H1 (cell line): Measurements from ENCODE around the gene GPHA2. TPM values are rescaled to one million over a fixed set of nuclear protein-coding genes. Genes with fewer than 3 reads are reported as not detected.

Experiments
- CTCF ChIA-PET: fragments of 300-600 bp; sonication (Branson Sonifier 250); formaldehyde crosslinking; loops from one replicate; lab custom pipeline; 2021; ENCODE audit not compliant: partially characterized antibody; lab: Charles Lee
- POLR2A ChIA-PET: fragments of 300-600 bp; sonication (Branson Sonifier 250); formaldehyde crosslinking; loops from one replicate; lab custom pipeline; 2021; ENCODE audit warnings: inconsistent platforms; ENCODE audit not compliant: partially characterized antibody; lab: Charles Lee
- DNase-seq, 2 experiments: peaks; one replicate each; pipeline versions ENCODE4 v3.0.0 to v3.0.0-alpha.2; 2010 to 2022; ENCODE audit warnings: low spot score in 2 of 2, low read depth in 1 of 2, mixed read lengths in 1 of 2
- FAIRE-seq: peaks from 2 replicates; lab custom pipeline; 2011; peaks lifted over from hg19 to GRCh38; lab: Jason Lieb, UNC
- H2AFZ ChIP-seq: 2 replicates; pipeline ENCODE4 v1.8.1; 2012; ENCODE audit warnings: low read length, inconsistent platforms
- H2AK5ac ChIP-seq: 2 replicates; pipeline ENCODE4 v1.6.1; 2013; ENCODE audit warnings: low read depth, low read length
- H2BK120ac ChIP-seq: replicated peaks from 2 replicates; pipeline ENCODE3; 2013; ENCODE audit warnings: low read depth, low read length, inconsistent platforms
- H2BK12ac ChIP-seq: 2 replicates; pipeline ENCODE4 v1.6.1; 2013; ENCODE audit warnings: low read depth, low read length
- H2BK15ac ChIP-seq: 2 replicates; pipeline ENCODE4 v1.6.1; 2013; ENCODE audit warnings: low read length
- H2BK20ac ChIP-seq: 2 replicates; pipeline ENCODE4 v1.6.1; 2013; ENCODE audit warnings: low read length
- H2BK5ac ChIP-seq: 2 replicates; pipeline ENCODE4 v1.6.1; 2013; ENCODE audit warnings: low read depth, low read length
- H3K14ac ChIP-seq: 2 replicates; pipeline ENCODE4 v1.6.1; 2013; ENCODE audit warnings: inconsistent platforms; ENCODE audit not compliant: insufficient read length
- H3K18ac ChIP-seq: 2 replicates; pipeline ENCODE4 v1.6.1; 2013; ENCODE audit warnings: low read length; ENCODE audit errors: extremely low read depth
- H3K23ac ChIP-seq: 2 replicates; pipeline ENCODE4 v1.6.1; 2013; ENCODE audit warnings: inconsistent platforms; ENCODE audit not compliant: insufficient read length
- H3K23me2 ChIP-seq: 2 replicates; pipeline ENCODE4 v1.6.1; 2013; ENCODE audit warnings: low read depth, low read length
- H3K27ac ChIP-seq: 2 replicates; pipeline ENCODE4 v1.6.1; 2011; ENCODE audit warnings: low read depth, low read length, inconsistent platforms
- H3K27me3 ChIP-seq, 4 experiments: replicated peaks in 1 of 4; 1 replicate in 1 of 4; 2 replicates in 3 of 4; pipeline versions ENCODE4 v1.6.1 to v1.8.1; 2011 to 2013; ENCODE audit warnings: low read length in 3 of 4, mild to moderate bottlenecking in 3 of 4, inconsistent platforms in 2 of 4, mixed read lengths in 2 of 4, moderate library complexity in 1 of 4; ENCODE audit not compliant: control insufficient read depth in 3 of 4, insufficient read depth in 3 of 4; ENCODE audit errors: extremely low read depth in 1 of 4
- H3K36me3 ChIP-seq, 4 experiments: 2 replicates each; pipeline versions ENCODE4 v1.6.1 to v1.8.1; 2011 to 2013; ENCODE audit warnings: mild to moderate bottlenecking in 4 of 4, low read length in 3 of 4, moderate library complexity in 2 of 4, control low read depth in 1 of 4, inconsistent platforms in 1 of 4; ENCODE audit not compliant: insufficient read depth in 4 of 4, control insufficient read depth in 2 of 4
- H3K4ac ChIP-seq: replicated peaks from 2 replicates; pipeline ENCODE3; 2013; ENCODE audit warnings: low read length, low read depth, mixed read lengths, inconsistent platforms; ENCODE audit not compliant: insufficient read length
- H3K4me1 ChIP-seq, 4 experiments: replicated peaks in 1 of 4; 1 replicate in 1 of 4; 2 replicates in 3 of 4; pipeline versions ENCODE4 v1.6.1 to v1.8.1; 2011 to 2013; ENCODE audit warnings: low read length in 3 of 4, inconsistent platforms in 2 of 4, mixed read lengths in 1 of 4; ENCODE audit not compliant: insufficient read depth in 4 of 4, control insufficient read depth in 3 of 4
- H3K4me2 ChIP-seq, 2 experiments: 2 replicates each; pipeline versions ENCODE4 v1.6.1 to v1.8.1; 2011 to 2013; ENCODE audit warnings: low read depth in 2 of 2, low read length in 2 of 2, control low read depth in 1 of 2, inconsistent platforms in 1 of 2, mild to moderate bottlenecking in 1 of 2; ENCODE audit not compliant: insufficient read depth in 1 of 2
- H3K4me3 ChIP-seq, 4 experiments: fragments of 200-600, 300-600 bp in 1 of 4; sonication (generic), shearing (Covaris generic), sonication (Bioruptor Twin) in 1 of 4; 2 replicates each; pipeline versions ENCODE4 v1.5.1 to v1.8.1; 2011 to 2016; ENCODE audit warnings: low read length in 4 of 4, low read depth in 3 of 4, control low read depth in 2 of 4, inconsistent platforms in 2 of 4, mild to moderate bottlenecking in 2 of 4, mixed read lengths in 1 of 4, moderate library complexity in 1 of 4; ENCODE audit not compliant: insufficient read depth in 2 of 4; ENCODE audit errors: extremely low read depth in 1 of 4
- H3K56ac ChIP-seq: replicated peaks from 2 replicates; pipeline ENCODE3; 2013; ENCODE audit warnings: low read depth, mild to moderate bottlenecking, mixed read lengths, low read length, inconsistent platforms; ENCODE audit not compliant: insufficient read length
- H3K79me1 ChIP-seq: 2 replicates; pipeline ENCODE4 v1.6.1; 2013; ENCODE audit warnings: low read depth, low read length, control low read depth
- H3K79me2 ChIP-seq, 2 experiments: 2 replicates each; pipeline versions ENCODE4 v1.6.1 to v1.8.1; 2012 to 2013; ENCODE audit warnings: low read length in 2 of 2, mild to moderate bottlenecking in 2 of 2, inconsistent platforms in 1 of 2; ENCODE audit not compliant: insufficient read depth in 2 of 2, control insufficient read depth in 1 of 2
- H3K9ac ChIP-seq, 4 experiments: replicated peaks in 1 of 4; 1 replicate in 1 of 4; 2 replicates in 3 of 4; pipeline versions ENCODE4 v1.6.1 to v1.8.1; 2011 to 2013; ENCODE audit warnings: low read depth in 3 of 4, low read length in 3 of 4, control low read depth in 2 of 4, mild to moderate bottlenecking in 2 of 4, moderate library complexity in 2 of 4, inconsistent platforms in 1 of 4; ENCODE audit errors: extremely low read depth in 1 of 4
- H3K9me3 ChIP-seq, 2 experiments: 2 replicates each; pipeline versions ENCODE4 v1.6.1 to v1.8.1; 2012 to 2013; ENCODE audit warnings: mild to moderate bottlenecking in 2 of 2, moderate library complexity in 2 of 2, control low read depth in 1 of 2, inconsistent platforms in 1 of 2, low read depth in 1 of 2, low read length in 1 of 2, mixed read lengths in 1 of 2; ENCODE audit not compliant: insufficient read depth in 2 of 2
- H4K20me1 ChIP-seq, 2 experiments: replicated peaks in 1 of 2; 2 replicates each; pipeline versions ENCODE3 to v1.8.1; 2011 to 2013; ENCODE audit warnings: inconsistent platforms in 2 of 2, low read length in 2 of 2, mild to moderate bottlenecking in 1 of 2; ENCODE audit not compliant: insufficient read depth in 2 of 2, control insufficient read depth in 1 of 2
- H4K5ac ChIP-seq: 2 replicates; pipeline ENCODE4 v1.6.1; 2013; ENCODE audit warnings: low read length, low read depth, mixed read lengths, inconsistent platforms; ENCODE audit not compliant: insufficient read length
- H4K8ac ChIP-seq: 2 replicates; pipeline ENCODE4 v1.8.0; 2013; ENCODE audit warnings: mild to moderate bottlenecking, moderate library complexity, low read length, inconsistent platforms; ENCODE audit not compliant: insufficient read depth; ENCODE audit errors: extremely low read depth
- H4K91ac ChIP-seq: replicated peaks from 2 replicates; pipeline ENCODE3; 2013; ENCODE audit warnings: low read length, mixed read lengths, inconsistent platforms; ENCODE audit not compliant: insufficient read length
- ASH2L ChIP-seq: fragments of 200-600, 300-600 bp; sonication (generic); IDR thresholded peaks from one replicate; pipeline ENCODE4 v1.7.1; 2017; ENCODE audit warnings: low read length
- ATF3 ChIP-seq: IDR thresholded peaks from 2 replicates; pipeline ENCODE4 v1.6.1; 2011; ENCODE audit warnings: low read depth, mild to moderate bottlenecking, low read length; ENCODE audit not compliant: insufficient read depth
- FOSL1 ChIP-seq: IDR thresholded peaks from 2 replicates; pipeline ENCODE4 v1.6.1; 2011; ENCODE audit warnings: mild to moderate bottlenecking, low read depth, low read length, moderate library complexity; ENCODE audit not compliant: insufficient read depth
- NRF1 ChIP-seq: IDR thresholded peaks from 2 replicates; pipeline ENCODE4 v1.6.1; 2011; ENCODE audit warnings: mild to moderate bottlenecking, low read depth, low read length, improper control_type of control experiment
- RNF2 ChIP-seq: fragments of 200-900, 300-1000 bp; sonication (generic); IDR thresholded peaks from 2 replicates; pipeline ENCODE4 v1.7.1; 2016; ENCODE audit warnings: borderline replicate concordance, low read depth, mild to moderate bottlenecking, antibody characterized with exemption, low read length; ENCODE audit not compliant: poor library complexity, severe bottlenecking; ENCODE audit errors: missing control alignments
- RXRA ChIP-seq: IDR thresholded peaks from 2 replicates; pipeline ENCODE4 v1.6.1; 2011; ENCODE audit warnings: low read depth, mild to moderate bottlenecking, low read length, moderate library complexity; ENCODE audit not compliant: insufficient read depth
- SAP30 ChIP-seq: fragments of 300-600 bp; sonication (generic); IDR thresholded peaks from 2 replicates; pipeline ENCODE4 v1.7.1; 2012; ENCODE audit warnings: low read length, moderate library complexity, mild to moderate bottlenecking, inconsistent platforms; ENCODE audit not compliant: insufficient read depth, insufficient replicate concordance
- SP1 ChIP-seq: IDR thresholded peaks from 2 replicates; pipeline ENCODE4 v1.6.1; 2011; ENCODE audit warnings: low read depth, low read length
- TAF7 ChIP-seq: optimal IDR thresholded peaks from 2 replicates; pipeline ENCODE3; 2011; ENCODE audit warnings: low read depth, mild to moderate bottlenecking, inconsistent platforms, low read length, moderate library complexity, borderline replicate concordance
- TCF12 ChIP-seq: IDR thresholded peaks from 2 replicates; pipeline ENCODE4 v1.6.1; 2011; ENCODE audit warnings: low read depth, mild to moderate bottlenecking, low read length
- TEAD4 ChIP-seq: IDR thresholded peaks from 2 replicates; pipeline ENCODE4 v1.6.1; 2012; ENCODE audit warnings: low read depth, low read length, inconsistent platforms, mixed read lengths
- WGBS, 2 experiments: shearing (Covaris generic) in 1 of 2; methylation state at CpG; one replicate each; pipeline versions ENCODE4 v1.1.6 to v1.1.7; 2013 to 2015; ENCODE audit warnings: low lambda C conversion rate in 2 of 2, mixed read lengths in 2 of 2, inconsistent platforms in 1 of 2, low coverage in 1 of 2, missing lambda C conversion rate in 1 of 2; ENCODE audit not compliant: insufficient replicate concordance in 2 of 2, insufficient coverage in 1 of 2, insufficient read length in 1 of 2; ENCODE audit errors: extremely low coverage in 1 of 2, missing lambda C conversion rate in 1 of 2; 5-methylcytosine and 5-hydroxymethylcytosine counted together
- polyA plus RNA-seq, 7 experiments: library from polyadenylated mRNA; depleted of rRNA in 3 of 7; stranded (reverse) in 5 of 7; unstranded in 2 of 7; fragments of >200 nt in 5 of 7; fragments of 200-250 nt in 2 of 7; gene quantifications; 1 replicate in 5 of 7; 2 replicates in 1 of 7; 4 replicates in 1 of 7; pipeline versions ENCODE4 v1.2.1 to v1.2.3, GENCODE V29; 2011 to 2013; ENCODE audit warnings: missing spikeins in 2 of 7, mixed read lengths in 2 of 7
- total RNA-seq: library from RNA; stranded (reverse); fragmentation: NEBNext Ultra II Directional; extraction: Animal tissue kit (Norgen Biotek cat#: 25700); gene quantifications from 2 replicates; pipeline ENCODE4 v1.2.1, GENCODE V29; 2021

Gene GPHA2
- total and polyA plus RNA-seq, 2 of the 8 experiments (the other 6 are each of a cell fraction or from before 2014, with no cell fraction given), result 0.97 to 4.4 TPM

GRCh38 chr11:64910451-64911093 lies 25.1 kb downstream of the GPHA2 start:
- Histone ChIP-seq H3K4me3 (no peak overlapping the region), H3K36me3 (peaks cover 4 to 24% (median 16%) of the 10 kb centered on the region in 4 experiments; a peak in 5 of 8 replicates)
- no peak for TF ChIP-seq NRF1
- no peak for TF ChIP-seq RXRA
- no peak for TF ChIP-seq FOSL1
- TF ChIP-seq TEAD4, result no peak
- no peak for TF ChIP-seq SAP30
- no peak for TF ChIP-seq SP1
- no peak for TF ChIP-seq RNF2
- no peak for TF ChIP-seq ATF3
- TF ChIP-seq TCF12, result no peak
- no peak for TF ChIP-seq TAF7
- no peak for TF ChIP-seq ASH2L

More at GRCh38 chr11:64910451-64911093, 25.1 kb downstream of the GPHA2 start:
- Histone ChIP-seq H3K27me3 (no peaks in the 10 kb centered on the region), H2BK15ac (no peak overlapping the region), H3K18ac (no peak overlapping the region), H3K23ac (no peak overlapping the region), H4K20me1 (peaks cover 2 to 6% of the 10 kb centered on the region in 2 experiments), H3K9me3 (no peaks in the 10 kb centered on the region), H2BK20ac (no peak overlapping the region), H3K23me2 (no peaks in the 10 kb centered on the region), H4K91ac (no peak overlapping the region), H2BK12ac (no peak overlapping the region), H3K14ac (no peak overlapping the region), H3K27ac (no peak overlapping the region), H2AFZ (no peak overlapping the region), H3K79me1 (no peaks in the 10 kb centered on the region), H3K4me1 (no peaks in the 10 kb centered on the region), H4K5ac (no peak overlapping the region), H2AK5ac (no peak overlapping the region), H3K4me2 (no peak overlapping the region), H4K8ac (no peak overlapping the region), H3K79me2 (no peaks in the 10 kb centered on the region), H3K56ac (no peak overlapping the region), H3K4ac (no peak overlapping the region), H2BK5ac (no peak overlapping the region), H2BK120ac (no peak overlapping the region), H3K9ac (no peak overlapping the region)
- no peak for DNase-seq
- ChIA-PET POLR2A (interaction anchor here (0.6 kb wide), 1 partner anchor 207 kb away, joined by 3 read pairs; the partner anchor contains the start of gene ZNHIT2), CTCF (interaction anchor here (0.8 to 2.7 kb wide), 7 partner anchors 14 to 167 kb away, joined by 3 to 19 read pairs (median 4); partner anchors contain the start of genes BATF2 and GPHA2)
- 89% methylated on average over 26 of the region's 27 CpGs; no CpG with 5 or more reads in 1 of the 2 experiments for WGBS, 2 experiments
- no peak for FAIRE-seq
